Osteocyte (in vitro differentiated cells): ENCODE results near the gene MS4A15. TPM values are rescaled to one million over a fixed set of nuclear protein-coding genes. Genes with fewer than 3 reads are reported as not detected.

Experiments
- DNase-seq: peaks from one replicate; pipeline ENCODE4 v3.0.0; 2021; ENCODE audit warnings: mixed read lengths; ENCODE audit not compliant: unreplicated experiment; ENCODE audit errors: extremely low spot score
- H3K27ac Mint-ChIP-seq: one replicate; pipeline ENCODE4 v1.8.0; 2021; ENCODE audit warnings: mild to moderate bottlenecking, mixed read lengths; ENCODE audit not compliant: unreplicated experiment
- H3K27me3 Mint-ChIP-seq: one replicate; pipeline ENCODE4 v1.8.0; 2021; ENCODE audit warnings: mixed read lengths; ENCODE audit not compliant: unreplicated experiment
- H3K36me3 Mint-ChIP-seq: one replicate; pipeline ENCODE4 v1.8.0; 2021; ENCODE audit warnings: mixed read lengths; ENCODE audit not compliant: unreplicated experiment
- H3K4me1 Mint-ChIP-seq: one replicate; pipeline ENCODE4 v1.8.0; 2021; ENCODE audit warnings: mixed read lengths; ENCODE audit not compliant: unreplicated experiment
- H3K4me3 Mint-ChIP-seq: one replicate; pipeline ENCODE4 v1.8.0; 2021; ENCODE audit warnings: mild to moderate bottlenecking, moderate library complexity, mixed read lengths; ENCODE audit not compliant: unreplicated experiment
- H3K9me3 Mint-ChIP-seq: one replicate; pipeline ENCODE4 v1.8.0; 2021; ENCODE audit warnings: mixed read lengths; ENCODE audit not compliant: unreplicated experiment
- total RNA-seq: library from RNA; stranded (reverse); gene quantifications from 2 replicates; pipeline ENCODE4 v1.2.1, GENCODE V29; 2021
- TF ChIP-seq, protein P1 (sequence below): fragments of 200-600 bp; sonication (generic); IDR thresholded peaks from 2 replicates; pipeline ENCODE4 v1.5.0; 2021; ENCODE audit warnings: antibody characterized with exemption, mild to moderate bottlenecking, moderate library complexity

Gene MS4A15
- total RNA-seq, 1 donor from 2014 or later = not detected

DNA sequence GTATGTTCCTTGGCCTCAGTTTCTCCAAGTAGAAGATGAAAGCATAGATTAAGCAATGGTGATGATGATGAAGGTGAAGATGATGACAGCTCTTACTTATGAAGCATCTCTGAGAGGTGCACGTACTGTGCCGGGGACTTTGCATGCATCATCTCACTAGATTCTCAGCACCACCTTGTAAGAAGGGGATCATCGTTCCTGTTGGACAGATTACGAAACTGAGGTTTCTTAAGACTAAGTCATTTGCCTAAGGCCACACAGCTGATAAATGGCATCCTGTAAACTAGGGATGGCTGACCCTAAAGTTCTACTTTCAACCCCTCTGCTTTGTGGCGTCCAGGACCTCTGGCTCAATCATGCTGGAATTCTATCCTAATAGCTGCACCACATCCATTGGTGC lies 8.7 kb downstream of the MS4A15 start:
- H3K4me3 Mint-ChIP-seq = no peak overlapping the region
- no peak overlapping the region for H3K27ac Mint-ChIP-seq
- DNase-seq = no peak

DNA sequence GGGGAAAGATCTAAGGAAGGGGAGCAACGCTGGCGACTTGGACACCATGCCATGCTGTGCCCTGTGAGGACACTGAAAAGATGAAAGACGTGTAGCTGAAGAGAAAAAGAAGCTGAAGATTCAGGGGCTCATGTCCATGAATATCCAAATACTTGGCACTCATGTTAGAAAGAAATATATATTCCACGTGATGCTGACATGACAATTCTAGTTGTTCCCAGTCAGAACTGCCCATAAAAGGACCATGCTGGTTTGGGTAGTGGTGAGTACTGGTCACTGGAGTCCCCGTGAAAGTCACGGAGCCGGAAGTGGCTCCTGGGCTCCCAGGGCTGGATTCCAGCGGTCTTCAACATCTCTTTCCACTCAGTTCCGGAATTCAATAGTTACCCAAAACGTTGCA lies 9.9 kb downstream of the MS4A15 start:
- no peaks in the 10 kb centered on the region for H3K4me1 Mint-ChIP-seq

More for the DNA sequence above, 8.7 kb downstream of the MS4A15 start:
- Mint-ChIP-seq H3K9me3 (no peaks in the 10 kb centered on the region), H3K36me3 (no peaks in the 10 kb centered on the region), H3K27me3 (peaks cover 30% of the 10 kb centered on the region), H3K4me1 (no peaks in the 10 kb centered on the region)
- TF ChIP-seq, protein P1, sequence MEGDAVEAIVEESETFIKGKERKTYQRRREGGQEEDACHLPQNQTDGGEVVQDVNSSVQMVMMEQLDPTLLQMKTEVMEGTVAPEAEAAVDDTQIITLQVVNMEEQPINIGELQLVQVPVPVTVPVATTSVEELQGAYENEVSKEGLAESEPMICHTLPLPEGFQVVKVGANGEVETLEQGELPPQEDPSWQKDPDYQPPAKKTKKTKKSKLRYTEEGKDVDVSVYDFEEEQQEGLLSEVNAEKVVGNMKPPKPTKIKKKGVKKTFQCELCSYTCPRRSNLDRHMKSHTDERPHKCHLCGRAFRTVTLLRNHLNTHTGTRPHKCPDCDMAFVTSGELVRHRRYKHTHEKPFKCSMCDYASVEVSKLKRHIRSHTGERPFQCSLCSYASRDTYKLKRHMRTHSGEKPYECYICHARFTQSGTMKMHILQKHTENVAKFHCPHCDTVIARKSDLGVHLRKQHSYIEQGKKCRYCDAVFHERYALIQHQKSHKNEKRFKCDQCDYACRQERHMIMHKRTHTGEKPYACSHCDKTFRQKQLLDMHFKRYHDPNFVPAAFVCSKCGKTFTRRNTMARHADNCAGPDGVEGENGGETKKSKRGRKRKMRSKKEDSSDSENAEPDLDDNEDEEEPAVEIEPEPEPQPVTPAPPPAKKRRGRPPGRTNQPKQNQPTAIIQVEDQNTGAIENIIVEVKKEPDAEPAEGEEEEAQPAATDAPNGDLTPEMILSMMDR = no peak

DNA sequence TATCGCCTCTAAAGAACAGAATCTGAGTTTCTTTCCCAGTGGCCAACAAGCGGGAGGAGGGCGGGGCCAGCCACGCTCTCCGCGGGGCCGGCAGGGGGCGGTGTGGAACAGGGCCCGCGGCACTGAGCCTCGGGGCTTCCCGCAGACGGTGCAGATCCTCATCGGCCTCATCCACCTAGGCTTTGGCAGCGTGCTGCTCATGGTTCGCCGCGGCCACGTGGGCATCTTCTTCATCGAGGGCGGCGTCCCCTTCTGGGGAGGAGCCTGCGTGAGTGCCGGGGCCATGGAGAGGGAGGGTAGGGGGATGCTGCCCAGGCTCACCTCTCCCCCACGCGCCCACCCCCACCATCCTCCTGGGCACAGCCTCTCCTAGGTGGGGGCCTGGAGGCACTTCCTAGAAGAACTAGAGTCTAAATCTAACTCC lies 10.7 kb downstream of the MS4A15 start:
- no peaks in the 10 kb centered on the region for H3K36me3 Mint-ChIP-seq

More for the DNA sequence above, 9.9 kb downstream of the MS4A15 start:
- Mint-ChIP-seq H3K4me3 (no peak overlapping the region), H3K36me3 (no peaks in the 10 kb centered on the region), H3K9me3 (no peaks in the 10 kb centered on the region), H3K27me3 (peaks cover 28% of the 10 kb centered on the region), H3K27ac (no peak overlapping the region)
- DNase-seq = no peak
- TF ChIP-seq, protein P1 = no peak

DNA sequence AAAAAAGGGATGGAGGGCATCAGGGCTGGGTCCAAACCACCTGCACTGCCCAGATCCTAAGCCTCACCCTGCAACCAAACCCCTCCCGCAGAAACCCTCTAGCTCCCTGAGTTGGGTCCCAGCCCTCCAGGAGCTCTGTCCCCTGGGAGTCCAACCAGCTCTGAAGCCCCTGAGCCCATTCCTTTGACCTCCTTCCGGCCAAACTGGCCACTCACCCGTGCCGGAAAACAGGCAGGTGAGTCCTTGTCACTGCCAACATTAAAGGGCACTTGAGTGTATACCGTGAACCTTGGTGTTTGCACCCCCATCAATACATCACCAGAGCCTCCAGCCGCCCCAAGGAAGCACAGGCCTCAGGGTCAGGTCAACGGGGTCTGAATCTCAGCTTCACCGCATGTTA lies 11.5 kb downstream of the MS4A15 start:
- Mint-ChIP-seq H3K4me3 (no peak overlapping the region), H3K27me3 (peaks cover 16% of the 10 kb centered on the region), H3K36me3 (no peaks in the 10 kb centered on the region), H3K9me3 (no peaks in the 10 kb centered on the region), H3K4me1 (no peaks in the 10 kb centered on the region), H3K27ac (no peak overlapping the region)
- TF ChIP-seq, protein P1 = no peak
- DNase-seq = no peak

More for the DNA sequence above, 10.7 kb downstream of the MS4A15 start:
- Mint-ChIP-seq H3K4me3 (no peak overlapping the region), H3K4me1 (no peaks in the 10 kb centered on the region), H3K27ac (no peak overlapping the region), H3K9me3 (no peaks in the 10 kb centered on the region), H3K27me3 (peaks cover 21% of the 10 kb centered on the region)
- no peak for DNase-seq
- TF ChIP-seq, protein P1 = peak; percentile 28

DNA sequence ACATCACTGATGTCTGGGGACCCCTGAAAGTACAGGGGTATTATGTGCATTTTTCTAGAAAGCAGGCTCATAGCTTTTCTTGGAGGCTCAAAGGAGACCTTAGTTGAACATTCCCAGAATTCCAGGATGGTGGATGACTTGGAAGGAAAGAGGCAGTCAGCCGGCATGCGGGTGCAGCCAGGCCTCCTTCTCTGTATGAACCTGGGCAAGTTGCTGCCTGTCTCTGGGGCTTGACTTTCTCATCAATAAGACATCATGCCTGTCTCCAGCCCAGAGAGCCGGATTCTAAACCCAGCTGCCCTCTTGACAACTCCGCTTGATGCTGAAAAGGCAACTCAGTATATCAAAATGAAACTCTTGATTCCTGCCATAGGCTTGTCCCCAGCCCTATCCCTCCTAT lies 12.6 kb downstream of the MS4A15 start:
- no peaks in the 10 kb centered on the region for H3K36me3 Mint-ChIP-seq
- no peak overlapping the region for H3K27ac Mint-ChIP-seq
- no peaks in the 10 kb centered on the region for H3K9me3 Mint-ChIP-seq
- no peak overlapping the region for H3K4me3 Mint-ChIP-seq
- TF ChIP-seq, protein P1 = no peak
- no peak for DNase-seq
- H3K4me1 Mint-ChIP-seq = no peaks in the 10 kb centered on the region
- peaks cover 18% of the 10 kb centered on the region for H3K27me3 Mint-ChIP-seq
